PC-9 (cell line): ENCODE data around the gene REV1.

Experiments
- CTCF ChIP-seq: fragments of 200-600 bp; sonication (generic); conservative IDR thresholded peaks from 2 replicates; pipeline ENCODE4 v1.6.1; 2017; ENCODE audit warnings: mixed run types, antibody characterized with exemption, mild to moderate bottlenecking, moderate library complexity
- EZH2 ChIP-seq: fragments of 200-600 bp; sonication (generic); IDR thresholded peaks from 2 replicates; pipeline ENCODE4 v1.8.0; 2017; ENCODE audit warnings: antibody characterized with exemption, low read depth

GRCh38 chr2:99472600-99472960 lies 17.2 kb downstream of the REV1 start:
- TF ChIP-seq CTCF (no peak), EZH2 (no peak)
